ENCODE measurements around the gene PCSK1.

The PCSK1 gene

DNA sequence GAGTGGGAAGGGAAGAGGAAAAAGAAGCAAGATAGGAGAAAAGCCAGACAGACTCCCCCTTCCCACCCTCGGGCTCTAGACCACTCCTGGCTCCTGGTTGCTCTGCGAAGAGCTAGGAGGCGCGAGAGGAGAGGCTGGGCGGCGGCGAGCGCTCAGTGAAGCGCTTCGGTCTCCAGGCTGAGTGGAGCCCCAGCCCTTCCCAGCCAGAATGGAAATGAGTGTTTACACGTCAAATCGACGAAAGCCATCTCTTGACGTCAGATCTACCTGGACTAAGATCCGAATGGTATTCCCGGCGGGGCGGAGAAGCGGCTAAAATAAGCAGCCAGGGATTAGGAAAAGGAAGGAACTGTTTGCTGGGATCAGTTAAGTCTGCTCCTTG, at the start of gene PCSK1:
Gene PCSK1 (minus strand): TSS at position 183 of the 382 bp plus-strand sequence. CDS start 206 bp downstream, outside the sequence.
- DNase-seq = no peak

DNA sequence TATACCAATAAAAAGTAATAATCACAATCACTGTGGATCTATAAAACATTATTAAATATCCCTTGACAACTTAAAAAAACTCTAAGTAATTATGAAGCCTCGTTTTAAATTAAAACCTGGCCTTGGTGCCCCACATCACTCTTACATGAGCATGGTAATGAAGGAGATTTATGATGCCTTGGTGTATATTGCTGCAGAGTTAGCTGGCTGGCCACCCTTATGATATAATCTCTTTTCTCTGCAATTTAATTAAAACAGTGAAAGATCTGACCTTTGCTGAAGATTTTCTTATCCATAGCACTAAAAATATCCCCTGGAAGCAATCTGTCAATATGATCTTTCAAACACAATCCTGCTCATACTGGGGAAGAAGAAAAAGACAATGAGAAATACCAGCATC, 48.8 kb upstream of the PCSK1 start:
- DNase-seq = no peak

DNA sequence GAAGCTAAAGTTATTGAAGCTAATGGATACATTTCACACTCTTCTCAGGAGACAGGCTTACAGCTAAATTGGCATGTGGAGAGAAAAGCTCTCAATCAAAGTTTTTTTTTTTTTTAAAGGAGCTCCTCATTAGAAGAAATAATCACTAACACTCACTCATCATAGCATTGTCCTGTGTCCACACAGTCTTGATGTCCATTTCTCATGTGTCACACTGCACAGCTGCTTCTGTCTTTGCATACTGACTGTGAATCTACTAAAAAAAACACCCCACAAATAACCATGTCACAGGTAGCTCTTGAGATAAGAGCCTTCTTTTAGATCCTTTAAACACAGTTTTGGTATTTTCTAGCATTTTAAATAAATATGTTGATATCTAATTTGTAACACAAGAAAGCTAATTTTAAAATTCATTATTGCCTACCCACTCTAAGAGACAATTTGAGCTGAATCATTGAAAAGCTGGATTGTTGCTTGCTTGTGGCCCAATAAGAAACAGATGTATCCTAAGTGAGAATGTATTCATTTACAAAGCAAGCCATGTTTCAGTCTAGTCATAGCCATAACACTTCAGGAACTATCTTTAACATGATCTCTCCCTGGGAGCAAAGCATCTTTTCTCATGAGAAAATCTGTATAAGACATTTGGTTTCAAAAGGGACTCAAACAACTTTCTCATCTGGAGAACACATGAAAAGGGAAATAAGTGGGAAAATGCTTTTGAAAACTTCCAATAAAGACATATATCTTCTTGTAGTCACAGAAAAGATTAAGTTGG, 48.1 kb upstream of the PCSK1 start:
- no peak for DNase-seq

DNA sequence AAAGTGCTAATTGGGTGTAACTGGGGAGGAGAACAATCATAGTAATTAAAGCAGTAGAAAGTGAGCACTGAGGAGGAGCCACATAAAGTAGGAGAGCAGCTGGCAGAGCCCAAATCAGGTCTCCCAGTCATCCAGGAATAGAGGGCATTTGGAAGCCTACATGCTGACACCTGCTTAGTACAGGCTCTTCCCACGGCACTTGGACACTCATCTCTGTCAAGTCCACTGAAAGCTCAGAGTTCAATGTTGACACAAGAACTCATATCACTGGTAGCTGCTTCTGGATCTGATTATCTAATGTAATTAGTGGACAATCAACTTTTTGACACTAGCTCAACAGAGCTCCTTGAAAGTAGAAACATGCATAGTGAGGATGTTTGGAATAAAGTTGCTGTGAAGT, 45.9 kb upstream of the PCSK1 start:
- DNase-seq = no peak

DNA sequence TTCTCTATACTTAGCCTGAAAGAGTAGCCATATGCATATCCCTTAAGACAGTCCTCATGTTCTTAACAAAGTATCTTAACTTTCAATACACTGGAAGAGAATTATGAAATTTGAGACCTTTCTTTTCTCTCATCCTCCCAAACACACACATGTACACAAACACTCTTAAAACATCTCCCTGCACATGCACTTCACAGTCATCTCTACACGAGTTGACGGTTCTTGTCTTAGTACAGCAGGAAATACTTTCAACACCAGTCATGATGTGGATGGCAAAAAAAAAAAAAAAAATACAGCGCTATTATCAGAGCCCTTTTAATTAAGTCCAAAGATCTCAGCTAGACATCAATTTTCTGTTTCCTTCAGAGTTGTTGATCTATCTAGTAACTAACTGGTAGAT, 43.6 kb upstream of the PCSK1 start:
- no peak for DNase-seq

DNA sequence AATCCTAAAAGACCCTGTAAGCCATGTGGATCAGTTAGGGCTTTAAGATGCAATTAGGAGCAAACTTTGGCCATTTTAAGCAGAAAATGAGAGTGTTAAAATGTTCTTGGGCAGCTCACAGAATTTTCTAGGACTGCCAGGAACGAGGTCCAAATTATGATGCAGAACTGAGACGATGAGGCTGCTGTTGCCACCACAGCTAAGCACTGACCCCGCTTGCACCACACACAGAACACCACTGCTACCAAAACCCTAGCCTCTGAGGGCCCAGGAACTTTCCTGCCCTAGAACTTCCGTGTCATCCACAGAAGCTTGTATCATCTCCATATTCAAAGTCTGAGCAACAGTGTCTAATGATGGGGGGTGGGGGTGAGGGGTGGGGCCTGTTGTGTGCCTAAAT, 41.0 kb upstream of the PCSK1 start:
- DNase-seq = no peak

DNA sequence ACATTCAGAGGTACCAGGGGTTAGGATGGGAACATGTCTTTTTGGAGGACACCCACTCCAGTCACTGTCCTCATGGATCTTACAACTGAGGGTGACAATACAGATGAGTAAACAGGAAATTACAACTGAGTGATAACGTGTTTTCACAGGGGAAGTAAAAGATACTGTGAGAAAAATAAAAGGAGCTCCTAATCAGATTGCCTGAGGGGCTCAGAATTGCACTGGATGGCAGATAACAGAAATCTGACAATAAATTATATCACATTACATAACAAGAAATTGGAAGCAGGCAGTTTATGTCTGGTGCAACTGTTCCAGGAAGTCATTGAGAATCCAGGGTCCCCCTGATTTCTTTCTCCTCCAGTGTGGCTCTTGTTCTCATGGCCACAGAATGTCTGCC, 40.1 kb upstream of the PCSK1 start:
- DNase-seq = no peak

DNA sequence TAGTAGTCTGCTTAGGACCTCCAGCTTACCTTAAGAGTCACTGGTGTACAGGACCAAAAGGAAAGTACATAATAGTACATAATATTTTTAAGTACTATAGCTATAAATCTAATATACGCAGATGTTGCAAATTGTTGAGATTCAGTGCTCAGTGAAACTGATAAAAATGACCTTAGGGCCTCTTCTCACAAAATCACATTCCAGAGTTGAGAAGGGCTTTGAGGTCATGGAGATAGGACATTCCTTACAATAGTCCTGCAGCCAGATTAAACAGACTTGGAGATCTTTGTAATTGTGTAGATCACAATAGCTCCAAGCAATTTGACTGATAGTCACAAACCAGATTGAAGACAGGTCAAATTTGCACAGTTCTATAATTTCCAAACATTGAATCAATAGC, 37.7 kb upstream of the PCSK1 start:
- no peak for DNase-seq

DNA sequence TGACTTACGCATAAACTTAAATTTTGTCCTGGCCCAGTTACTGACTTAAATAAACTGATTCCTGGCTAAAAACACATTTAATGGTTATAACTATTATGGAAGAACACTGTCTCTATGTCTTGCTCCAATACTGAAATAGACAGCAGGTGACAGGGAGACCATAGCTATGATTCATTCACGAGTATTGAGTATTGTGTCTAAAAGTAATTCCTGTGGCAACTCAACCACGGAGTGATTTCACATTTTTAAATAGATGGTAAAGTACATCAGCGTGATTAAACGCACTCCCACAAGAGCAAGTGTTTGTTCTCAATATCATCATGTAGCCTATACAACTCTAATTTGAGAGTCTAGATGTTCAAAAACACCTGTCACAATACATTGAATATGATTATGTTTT, 35.9 kb upstream of the PCSK1 start:
- DNase-seq = no peak

DNA sequence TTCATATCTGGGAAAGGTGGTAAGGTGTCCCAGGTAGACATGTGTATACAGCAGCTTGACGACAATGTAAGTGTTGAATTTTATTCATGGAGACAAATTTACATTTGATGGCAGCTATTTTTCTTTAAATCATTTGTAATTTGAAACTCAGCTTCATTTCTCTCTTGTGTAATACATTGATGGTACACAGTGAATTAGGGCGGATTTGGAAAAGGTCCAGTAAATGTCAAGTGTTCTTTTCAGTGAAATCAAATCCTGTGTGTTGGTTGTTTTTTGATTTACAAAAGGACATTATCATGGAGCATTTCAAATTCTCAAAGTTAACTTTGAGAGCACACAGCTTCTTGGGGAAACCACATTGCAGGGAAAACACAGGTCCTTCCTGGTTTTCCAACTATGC, 30.0 kb upstream of the PCSK1 start:
- DNase-seq = no peak

DNA sequence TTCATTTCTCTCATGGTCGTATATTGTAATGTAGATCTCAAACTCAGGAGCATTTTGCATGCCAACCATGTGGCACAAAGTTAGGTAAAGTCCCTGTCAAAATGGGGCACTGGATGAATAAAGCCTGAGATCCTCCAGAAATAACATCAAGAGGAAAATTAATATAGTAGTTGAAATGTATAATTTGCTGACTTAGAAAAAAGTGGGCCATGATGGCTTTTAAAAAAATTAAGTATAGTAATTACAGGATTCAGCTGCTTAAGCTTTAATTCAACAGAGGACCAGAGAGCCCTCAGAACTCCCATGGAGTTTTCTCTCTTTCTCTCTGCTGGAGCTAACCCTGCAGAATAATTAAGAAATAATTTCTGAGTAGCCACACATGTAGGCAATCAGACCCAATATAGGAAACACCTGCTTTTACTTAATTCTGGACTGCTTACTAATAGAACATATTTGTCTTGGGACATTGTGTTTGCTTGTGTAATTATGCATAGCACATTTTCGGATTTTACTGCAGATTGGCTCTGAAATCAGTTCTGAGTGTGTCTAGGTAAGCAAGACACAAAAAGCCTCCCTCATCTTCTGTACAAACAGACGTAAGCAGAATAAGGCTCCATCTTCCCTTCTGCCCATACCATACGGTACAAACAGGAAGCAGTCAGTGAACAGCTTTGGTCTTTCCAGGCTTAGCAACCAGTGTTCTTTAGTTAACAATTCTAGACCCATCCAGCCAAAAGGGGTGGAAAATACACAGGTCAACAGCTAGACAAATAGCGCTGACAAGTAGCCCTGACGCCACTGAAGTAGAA, 26.5 kb upstream of the PCSK1 start:
- DNase-seq = no peak

DNA sequence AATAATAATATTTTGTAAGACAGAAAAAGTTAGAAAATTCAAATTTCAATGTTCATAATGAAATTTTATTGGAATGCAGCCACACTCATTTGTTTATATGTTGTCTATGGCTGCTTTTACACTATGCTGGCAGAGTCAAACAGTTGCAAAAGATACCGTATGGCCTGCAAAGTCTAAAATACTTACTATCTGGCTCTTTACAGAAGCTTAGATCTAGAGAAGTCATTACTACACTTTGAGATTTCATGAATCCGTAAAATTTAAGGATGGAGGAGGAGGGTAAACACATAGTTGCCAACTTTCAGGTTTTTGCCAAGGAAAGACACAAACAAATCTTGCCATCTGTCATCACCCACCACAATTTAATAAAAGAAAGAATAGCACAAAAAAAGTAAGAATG, 25.1 kb upstream of the PCSK1 start:
- DNase-seq = no peak

DNA sequence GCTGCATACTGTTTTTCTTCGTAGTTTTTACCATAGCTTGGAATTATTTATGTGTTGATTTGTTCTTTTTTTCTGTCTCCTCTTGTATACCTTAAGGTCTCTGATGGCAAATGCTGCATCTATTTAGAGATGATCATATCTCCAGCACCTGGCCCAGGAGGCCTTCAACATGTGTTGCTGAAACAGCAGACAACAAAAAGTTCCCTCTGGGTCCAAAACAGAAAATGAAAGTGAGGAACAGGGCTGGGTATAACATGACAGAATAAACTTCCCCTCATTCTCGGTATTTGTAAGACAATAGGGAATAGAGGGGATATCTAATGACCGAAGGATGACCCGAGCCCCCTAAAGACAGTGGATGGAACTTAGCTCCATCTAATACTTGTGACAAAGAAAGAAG, 22.7 kb upstream of the PCSK1 start:
- DNase-seq = no peak

DNA sequence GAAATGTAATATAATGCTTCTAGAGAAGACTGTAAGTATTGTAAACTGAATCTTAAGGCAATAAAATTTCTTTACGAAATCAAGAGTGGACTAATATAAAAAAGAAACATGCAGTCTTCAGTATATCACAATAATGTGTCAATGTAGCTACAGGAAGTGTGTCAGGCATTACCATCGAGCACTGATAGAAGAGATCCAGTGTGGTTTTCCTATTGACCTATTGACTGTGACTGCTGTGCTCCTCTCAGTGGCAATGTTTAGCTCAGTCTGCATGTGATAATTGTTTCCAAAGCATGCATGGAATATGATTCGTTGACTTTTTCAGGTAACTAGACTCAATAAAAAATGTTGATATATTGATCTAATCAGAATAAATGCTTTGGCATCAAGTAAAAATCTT, 20.3 kb upstream of the PCSK1 start:
- no peak for DNase-seq

DNA sequence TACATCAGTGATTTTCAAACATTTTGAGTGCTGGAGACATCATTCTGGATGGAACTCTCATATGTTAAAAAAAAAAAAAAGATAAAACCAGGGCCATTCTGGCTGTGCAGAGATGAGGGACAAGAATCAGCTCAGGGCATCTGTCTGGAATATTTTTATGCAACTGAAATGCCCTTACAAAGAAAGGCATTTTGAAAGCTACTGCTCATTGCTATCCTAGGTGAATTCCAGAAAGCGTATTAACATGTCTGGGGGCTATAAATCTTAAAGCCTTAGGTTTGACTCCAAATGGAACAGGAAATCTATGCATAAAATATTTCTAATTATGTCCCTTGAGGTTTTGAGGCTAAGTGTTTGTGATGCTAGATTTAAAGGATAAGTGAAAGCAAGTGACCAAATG, 14.9 kb upstream of the PCSK1 start:
- DNase-seq = no peak

DNA sequence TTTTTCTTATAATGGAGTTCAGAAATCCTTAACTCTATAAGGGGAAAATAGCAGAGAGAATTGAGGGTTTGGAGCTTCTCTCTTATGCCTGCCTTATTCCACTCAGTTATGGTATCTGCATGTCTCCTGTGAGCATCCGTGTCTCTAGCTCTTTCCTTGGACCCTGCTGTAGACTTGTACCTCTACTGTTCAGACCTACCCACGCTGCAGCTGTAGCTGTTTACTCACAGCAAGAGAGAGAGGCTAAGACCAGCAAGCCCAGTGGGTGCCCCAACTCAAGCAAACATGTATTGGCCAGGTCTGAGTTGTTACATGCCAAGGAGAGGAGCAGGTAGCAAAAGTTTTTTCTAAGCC, 7.1 kb upstream of the PCSK1 start:
- no peak for DNase-seq

DNA sequence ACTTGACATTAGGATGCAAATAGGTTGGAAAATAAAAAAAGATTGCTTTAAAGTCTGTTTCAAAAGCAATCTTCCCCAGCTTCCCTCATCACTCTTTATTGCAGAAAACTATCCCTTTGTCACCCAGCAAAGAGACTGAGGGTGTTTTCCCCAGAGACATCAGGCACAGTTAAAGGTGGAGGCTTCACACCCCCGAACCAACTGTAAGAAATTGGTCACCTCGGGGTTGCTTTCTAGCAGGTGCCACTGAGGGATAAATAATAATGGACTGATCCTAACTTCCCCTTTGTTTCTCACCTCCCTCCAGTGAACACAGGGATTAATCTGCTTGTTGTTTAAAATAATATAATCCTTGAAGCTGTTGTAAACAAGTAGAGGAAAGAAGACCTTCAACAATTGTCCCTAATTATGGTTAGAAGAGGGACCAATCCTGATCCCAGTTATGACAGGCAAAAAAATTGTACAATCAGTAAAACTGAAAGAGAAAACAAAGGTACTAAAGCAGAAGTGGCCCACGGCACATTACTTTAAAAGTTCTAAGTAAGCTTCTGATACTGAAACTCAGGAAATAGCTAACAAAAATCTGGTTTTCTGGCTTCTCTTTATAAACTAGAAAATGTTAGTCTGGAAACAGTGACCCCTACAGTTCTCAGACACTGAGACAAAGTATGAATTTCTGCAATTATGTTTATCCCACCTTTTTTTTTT, 6.6 kb upstream of the PCSK1 start:
- DNase-seq = no peak

DNA sequence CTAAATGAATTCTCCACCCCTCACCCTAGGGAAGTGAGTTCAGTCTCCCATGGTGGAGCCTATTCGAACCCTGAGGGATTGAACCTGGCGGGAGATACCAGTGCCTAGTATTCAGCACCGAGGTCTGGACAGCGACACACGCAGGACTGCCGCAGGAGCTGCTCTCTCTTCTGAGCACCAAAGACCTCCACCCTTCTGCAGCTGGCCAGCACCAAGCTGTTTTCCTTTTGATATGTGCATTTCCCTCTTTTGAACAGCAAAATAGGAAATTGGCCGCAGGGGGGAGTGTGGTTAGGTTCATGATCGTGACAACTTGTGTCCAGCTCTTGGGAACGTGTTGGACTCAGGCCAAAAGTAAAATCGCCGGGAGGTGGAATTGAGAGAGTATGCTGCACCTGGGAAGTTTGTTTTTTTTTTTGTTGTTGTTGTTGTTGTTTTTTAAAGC, 1.2 kb upstream of the PCSK1 start:
- peak; percentile 67 for DNase-seq

DNA sequence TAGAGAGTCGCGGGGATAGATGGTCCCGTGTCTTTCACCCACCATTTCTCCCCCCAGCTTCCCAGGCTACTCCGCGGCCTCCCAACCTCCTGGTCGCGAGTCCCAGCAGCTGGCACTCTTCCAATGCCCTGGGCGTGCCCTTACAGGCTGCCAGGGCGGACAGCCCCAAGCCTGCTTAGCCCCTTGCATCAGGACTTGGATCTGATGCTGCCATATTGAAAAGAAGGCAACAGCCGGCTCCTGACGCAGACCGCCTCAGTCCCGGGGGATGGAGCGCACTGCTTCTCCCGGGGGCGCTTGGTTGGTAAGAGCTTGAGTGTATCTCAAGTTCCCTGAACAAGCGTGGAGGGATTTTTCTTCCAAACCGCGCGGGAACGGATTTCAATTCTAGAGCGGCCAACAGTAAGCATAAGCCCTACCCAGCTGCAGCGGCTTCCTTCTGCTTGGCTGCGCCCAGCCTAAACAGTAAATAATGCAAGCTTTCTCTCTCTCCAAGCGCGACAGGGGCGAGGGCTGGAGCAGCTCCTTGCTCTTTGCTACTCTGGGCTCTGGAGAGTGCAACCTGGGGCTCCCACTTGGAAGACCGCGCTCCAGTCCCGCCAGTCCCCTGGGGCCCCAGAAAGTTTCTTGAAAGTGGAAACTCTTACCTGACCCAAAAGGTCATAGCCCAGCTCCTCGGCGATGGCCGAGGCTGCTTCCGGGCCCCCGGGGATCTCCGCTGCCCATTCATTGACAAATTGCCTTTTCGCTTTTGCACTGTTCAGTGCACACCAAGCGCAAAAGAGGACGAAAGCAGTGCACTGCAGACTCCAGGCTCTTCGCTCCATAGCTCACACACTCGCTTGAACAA, 607 bp downstream of the PCSK1 start:
- DNase-seq = no peak

DNA sequence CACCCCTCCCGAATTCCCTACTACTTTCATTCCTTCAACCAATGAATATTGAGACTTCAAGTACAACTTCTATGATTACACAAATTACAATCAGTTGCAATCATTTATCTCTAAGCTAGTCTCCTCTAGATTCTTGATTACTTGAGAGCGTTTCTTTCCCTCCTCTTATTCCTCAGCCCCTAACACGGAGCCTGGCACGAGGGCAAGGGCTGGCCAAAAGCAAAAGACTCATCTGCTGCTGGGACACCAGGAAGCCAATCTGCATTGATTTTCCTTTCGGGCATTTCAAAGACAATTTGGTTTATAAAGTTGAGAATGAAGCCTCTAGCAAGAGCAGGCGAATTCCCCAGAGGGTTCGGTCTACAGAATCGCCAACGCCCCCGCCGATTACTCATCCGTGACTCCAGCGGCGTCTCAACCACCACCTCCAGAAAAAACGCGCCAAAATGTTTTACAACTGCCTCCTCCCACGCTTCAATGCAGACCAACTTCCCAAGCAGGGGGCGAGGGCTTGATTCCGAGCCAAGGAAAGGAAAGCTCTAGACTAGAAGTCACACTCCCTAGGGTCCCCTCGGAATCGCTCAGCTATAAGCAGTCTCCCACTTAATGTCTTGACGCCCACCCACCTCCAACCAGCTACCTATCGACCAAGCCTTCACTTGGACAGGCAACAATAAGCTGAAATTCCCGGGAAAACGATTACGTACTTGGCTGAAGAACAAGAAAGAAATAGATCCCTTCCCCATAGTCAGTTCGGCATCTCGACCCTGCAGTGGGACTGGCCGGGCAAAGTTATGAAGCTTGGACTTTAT, 1.5 kb downstream of the PCSK1 start:
- no peak for DNase-seq

DNA sequence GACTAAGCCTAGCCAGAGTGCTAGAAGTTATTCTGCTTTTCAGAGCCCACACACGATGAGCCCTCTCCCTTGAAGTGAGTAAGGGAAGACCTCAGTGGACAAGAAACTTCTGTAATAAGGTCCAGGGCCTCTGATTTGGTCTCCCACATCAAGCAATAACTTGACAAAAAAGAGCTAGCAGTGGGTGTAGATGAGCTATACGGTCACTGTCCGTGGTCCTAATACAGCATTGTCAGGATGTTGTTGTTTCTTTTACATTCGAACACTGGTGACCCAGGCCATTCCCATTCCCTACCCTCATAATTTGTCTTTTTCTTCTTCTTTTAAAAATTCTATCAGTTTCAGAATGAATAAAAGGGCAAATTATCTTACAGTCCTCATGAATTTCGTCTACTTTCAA, 5.2 kb downstream of the PCSK1 start:
- no peak for DNase-seq

DNA sequence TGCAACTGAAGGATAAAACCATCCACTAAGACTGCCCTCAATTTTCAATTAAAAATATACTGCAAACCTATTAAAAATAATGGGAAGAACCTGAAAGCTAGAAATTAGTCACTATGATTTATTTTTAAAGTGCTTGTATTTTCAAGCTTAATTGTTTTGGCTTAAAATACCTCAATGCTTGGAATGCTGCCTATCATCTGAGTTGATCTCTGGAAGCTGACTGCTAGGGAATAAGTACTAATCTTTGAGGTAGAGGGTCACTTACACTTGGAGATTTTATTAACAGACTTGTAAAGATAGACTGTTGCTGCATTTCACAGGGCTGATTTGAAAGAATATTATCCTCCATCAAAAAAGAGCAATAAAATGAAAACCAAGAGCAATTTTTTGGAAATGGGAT, 6.2 kb downstream of the PCSK1 start:
- no peak for DNase-seq

Data from activated CD8-positive, alpha-beta memory T cell treated with anti-CD3 and anti-CD28 coated beads for 24 hours (primary cell).